K562 (cell line): ENCODE results near the gene AHSA1. TPM values are rescaled to one million over a fixed set of nuclear protein-coding genes. Genes with fewer than 3 reads are reported as not detected.

ENCODE experiments used
- ATAC-seq: fragments of 200-7000 bp; cut with Tn5 transposase; 3 replicates; pipeline ENCODE4 v1.9.1; 2020; ENCODE audit warnings: moderate library complexity
- BruUV-seq: library from RNA; stranded (reverse); fragments of 400-500 nt; replicated peaks from 2 replicates; lab custom pipeline; 2021; lab: Mats Ljungman, UMichigan
- CTCF ChIA-PET: fragments of 300-600 bp; formaldehyde crosslinking; extraction: SDS; loops from one replicate; lab custom pipeline; 2021; ENCODE audit warnings: low intra/inter-chr PET ratio; lab: Yijun Ruan, JAX
- POLR2A ChIA-PET: fragments of 300-600, 350-650 bp; sonication (Branson Sonifier 250); formaldehyde crosslinking; extraction: SDS; loops from one replicate; lab custom pipeline; 2021; ENCODE audit warnings: antibody characterized with exemption, inconsistent platforms; lab: Yijun Ruan, JAX
- DNase-seq, 4 experiments: peaks; one replicate each; pipeline versions ENCODE4 v3.0.0 to v3.0.0-alpha.2; 2011 to 2018; ENCODE audit warnings: low spot score in 3 of 4, mixed read lengths in 3 of 4; ENCODE audit errors: extremely low read depth in 1 of 4
- FAIRE-seq: peaks from 2 replicates; lab custom pipeline; 2011; peaks lifted over from hg19 to GRCh38; lab: Jason Lieb, UNC
- H2AFZ ChIP-seq: 2 replicates; pipeline ENCODE4 v1.6.0; 2011; ENCODE audit warnings: low read depth, low read length, control low read depth, inconsistent platforms
- H3K27ac ChIP-seq: fragments of 200-600 bp; 3 replicates; pipeline ENCODE4 v1.8.0; 2011; ENCODE audit warnings: low read depth, mild to moderate bottlenecking, control low read depth, inconsistent platforms, low read length, moderate library complexity, mixed read lengths; ENCODE audit errors: extremely low read depth
- H3K27me3 ChIP-seq, 2 experiments: fragments of 300-600 bp in 1 of 2; 2 replicates in 1 of 2; 3 replicates in 1 of 2; pipeline versions ENCODE4 v1.6.0 to v1.8.0; 2011; ENCODE audit warnings: inconsistent platforms in 2 of 2, low read length in 2 of 2, mild to moderate bottlenecking in 1 of 2, mixed read lengths in 1 of 2, moderate library complexity in 1 of 2; ENCODE audit not compliant: control insufficient read depth in 2 of 2, insufficient read depth in 2 of 2
- H3K36me3 ChIP-seq: fragments of 300-600 bp; 3 replicates; pipeline ENCODE4 v1.8.0; 2011; ENCODE audit warnings: mild to moderate bottlenecking, low read length, inconsistent platforms; ENCODE audit not compliant: control insufficient read depth, insufficient read depth
- H3K4me1 ChIP-seq, 2 experiments: fragments of 200-600 bp in 1 of 2; replicated peaks in 1 of 2; 2 replicates in 1 of 2; 3 replicates in 1 of 2; pipeline versions ENCODE4 v1.5.1 to v1.8.0; 2011; ENCODE audit warnings: inconsistent platforms in 2 of 2, low read length in 2 of 2, mild to moderate bottlenecking in 1 of 2, mixed read lengths in 1 of 2, moderate library complexity in 1 of 2; ENCODE audit not compliant: control insufficient read depth in 2 of 2, insufficient read depth in 2 of 2
- H3K4me2 ChIP-seq: 2 replicates; pipeline ENCODE4 v1.6.1; 2011; ENCODE audit warnings: low read length, control low read depth, inconsistent platforms, mixed read lengths; ENCODE audit not compliant: insufficient read depth
- H3K4me3 ChIP-seq: fragments of 200-600 bp; sonication (generic), shearing (Covaris generic); 2 replicates; pipeline ENCODE4 v1.5.1; 2016; ENCODE audit warnings: control low read depth, inconsistent platforms
- H3K79me2 ChIP-seq: fragments of 200-600 bp; 3 replicates; pipeline ENCODE4 v1.8.0; 2011; ENCODE audit warnings: low read length, inconsistent platforms; ENCODE audit not compliant: control insufficient read depth, insufficient read depth
- H3K9ac ChIP-seq, 2 experiments: 2 replicates each; pipeline versions ENCODE4 v1.6.0 to v1.6.1; 2011; ENCODE audit warnings: low read depth in 2 of 2, low read length in 2 of 2, control low read depth in 1 of 2, inconsistent platforms in 1 of 2, mild to moderate bottlenecking in 1 of 2, mixed read lengths in 1 of 2; ENCODE audit not compliant: insufficient read depth in 1 of 2
- H3K9me1 ChIP-seq: one replicate; pipeline ENCODE4 v1.6.0; 2011; ENCODE audit warnings: inconsistent platforms, mild to moderate bottlenecking, low read length, moderate library complexity; ENCODE audit not compliant: control insufficient read depth, insufficient read depth
- H3K9me3 ChIP-seq: replicated peaks from 2 replicates; pipeline ENCODE4 v1.5.1; 2011; ENCODE audit warnings: low read depth, low read length, inconsistent platforms; ENCODE audit not compliant: control insufficient read depth, insufficient read depth
- H4K20me1 ChIP-seq: replicated peaks from 2 replicates; pipeline ENCODE4 v1.6.1; 2011; ENCODE audit warnings: low read length, inconsistent platforms, mixed read lengths; ENCODE audit not compliant: control insufficient read depth, insufficient read depth
- ATF3 ChIP-seq, 2 experiments: fragments of 450-650 bp in 1 of 2; sonication (generic) in 1 of 2; formaldehyde crosslinking in 1 of 2; IDR thresholded peaks in 1 of 2; conservative IDR thresholded peaks in 1 of 2; 2 replicates each; pipeline versions ENCODE4 v1.6.1 to v1.8.1; 2016 to 2023; ENCODE audit warnings: mild to moderate bottlenecking in 2 of 2, moderate library complexity in 2 of 2, inconsistent platforms in 1 of 2, missing genetic modification reagents in 1 of 2
- DLX4 ChIP-seq: fragments of 250-450 bp; sonication (Bioruptor Pico); IDR thresholded peaks from 2 replicates; pipeline ENCODE4 v1.6.1; 2021; ENCODE audit warnings: mild to moderate bottlenecking
- FOXM1 ChIP-seq, 2 experiments: fragments of 450-650 bp in 1 of 2; sonication (generic) in 1 of 2; formaldehyde crosslinking in 1 of 2; IDR thresholded peaks; 2 replicates each; pipeline versions ENCODE4 v1.6.1 to v1.9.0; 2017 to 2022; ENCODE audit warnings: low read depth in 2 of 2, mild to moderate bottlenecking in 2 of 2, missing genetic modification reagents in 1 of 2, moderate library complexity in 1 of 2
- HCFC1 ChIP-seq: IDR thresholded peaks from 2 replicates; pipeline ENCODE4 v1.6.1; 2012; ENCODE audit warnings: low read depth, low read length, improper control_type of control experiment
- KDM4B ChIP-seq, 2 experiments: fragments of 450-650 bp in 1 of 2; sonication (generic) in 1 of 2; IDR thresholded peaks; 2 replicates each; pipeline ENCODE4 v1.6.1; 2016 to 2017; ENCODE audit warnings: borderline replicate concordance in 2 of 2, antibody characterized with exemption in 1 of 2, low read depth in 1 of 2, mild to moderate bottlenecking in 1 of 2
- MED1 ChIP-seq: sonication (generic); formaldehyde crosslinking; IDR thresholded peaks from 2 replicates; pipeline ENCODE4 v1.8.1; 2023; ENCODE audit warnings: missing genetic modification reagents, borderline replicate concordance
- PCBP2 ChIP-seq: fragments of 200-400 bp; formaldehyde crosslinking; IDR thresholded peaks from 2 replicates; pipeline ENCODE4 v1.6.1; 2018; ENCODE audit warnings: low read length, low read depth, mild to moderate bottlenecking, moderate library complexity; ENCODE audit not compliant: poor library complexity, severe bottlenecking
- POU5F1 ChIP-seq: fragments of 150-350 bp; IDR thresholded peaks from 2 replicates; pipeline ENCODE4 v1.6.1; 2014; ENCODE audit warnings: borderline replicate concordance, low read length, low read depth, mild to moderate bottlenecking; ENCODE audit not compliant: partially characterized antibody
- SRSF3 ChIP-seq: fragments of 200-400 bp; formaldehyde crosslinking; IDR thresholded peaks from 2 replicates; pipeline ENCODE4 v1.6.1; 2016; ENCODE audit warnings: mild to moderate bottlenecking, low read length, moderate library complexity; ENCODE audit not compliant: insufficient read depth
- TCF15 ChIP-seq: fragments of 250-450 bp; sonication (Bioruptor Pico); IDR thresholded peaks from 2 replicates; pipeline ENCODE4 v1.8.0; 2022; ENCODE audit warnings: moderate library complexity, mild to moderate bottlenecking, inconsistent platforms
- THRAP3 ChIP-seq: fragments of 450-650 bp; IDR thresholded peaks from 2 replicates; pipeline ENCODE4 v1.6.1; 2016; ENCODE audit warnings: mild to moderate bottlenecking, inconsistent platforms, borderline replicate concordance
- ZNF121 ChIP-seq: sonication (generic); formaldehyde crosslinking; conservative IDR thresholded peaks from 2 replicates; pipeline ENCODE4 v1.8.0; 2022; ENCODE audit warnings: missing genetic modification reagents
- ZNF584 ChIP-seq: fragments of 200-800 bp; sonication (Bioruptor generic); IDR thresholded peaks from 2 replicates; pipeline ENCODE4 v1.6.1; 2016; ENCODE audit warnings: low read depth, mild to moderate bottlenecking, missing genetic modification characterization, missing compliant biosample characterization
- whole genome bisulfite sequencing: fragments of 100-300 bp; shearing (Covaris generic); methylation state at CpG from one replicate; pipeline ENCODE4 v1.1.6; 2016; ENCODE audit warnings: low coverage, mixed read lengths; ENCODE audit not compliant: insufficient coverage; ENCODE audit errors: missing lambda C conversion rate; 5-methylcytosine and 5-hydroxymethylcytosine counted together
- in situ Hi-C: fragments of 300-500 bp; cut with MboI; formaldehyde crosslinking; loops from 4 replicates; pipeline ENCODE4 v1.15.0; 2018; ENCODE audit warnings: inconsistent platforms, mixed read lengths
- intact Hi-C: fragments of 100-400 bp; cut with micrococcal nuclease; formaldehyde crosslinking; loops from 2 replicates; pipeline ENCODE4 v1.14.2; 2022
- polyA plus RNA-seq, 8 experiments: library from polyadenylated mRNA; depleted of rRNA in 4 of 8; stranded (reverse) in 5 of 8; unstranded in 3 of 8; fragments of >200 nt; fragmentation: Nextera tagmentation in 2 of 8; fragmentation: Illumina TruSeq in 1 of 8; extraction: Ambion mirVana in 2 of 8; extraction: Trizol in 1 of 8; gene quantifications; 2 replicates each; pipeline versions ENCODE4 v1.2.1 to v1.2.3, GENCODE V29; 2011 to 2014; ENCODE audit warnings: inconsistent platforms in 1 of 8, missing spikeins in 1 of 8
- total RNA-seq, 7 experiments: library from RNA; depleted of rRNA in 6 of 7; stranded (reverse); fragments of >200 nt in 6 of 7; fragmentation: Illumina TruSeq in 2 of 7; extraction: Trizol in 2 of 7; gene quantifications; 2 replicates each; pipeline versions ENCODE4 v1.2.1 to v1.2.3, GENCODE V29; 2011 to 2021; ENCODE audit warnings: low replicate concordance in 1 of 7

Gene AHSA1
- total and polyA plus RNA-seq, 9 of the 15 experiments (the other 6 are each of a cell fraction or from before 2014, with no cell fraction given), result 41.4 to 317 (median 184) TPM

GRCh38 chr14:77439861-77440260 is 18.0 kb upstream of the AHSA1 start:
- CTCF ChIA-PET, result no interaction called here
- Histone ChIP-seq H3K4me1 (no peaks in the 10 kb centered on the region), H3K9ac (no peak overlapping the region), H3K27me3 (no peaks in the 10 kb centered on the region), H3K27ac (no peak overlapping the region), H2AFZ (no peak overlapping the region), H3K9me1 (no peaks in the 10 kb centered on the region), H4K20me1 (no peaks in the 10 kb centered on the region), H3K36me3 (peaks cover 26% of the 10 kb centered on the region; the same call in 2 of the 3 replicates), H3K9me3 (no peaks in the 10 kb centered on the region), H3K79me2 (no peaks in the 10 kb centered on the region), H3K4me2 (no peak overlapping the region), H3K4me3 (no peak overlapping the region)
- no TSS peak for BruUV-seq
- FAIRE-seq (no peak), DNase-seq (no peak), ATAC-seq (no peak)
- WGBS, result 92% methylated on average over 4 of the region's 4 CpGs
- TF ChIP-seq SRSF3 (no peak), POU5F1 (no peak), MED1 (CRISPR knock-in tag) (no peak), TCF15 (no peak), ZNF121 (CRISPR knock-in tag) (peak; percentile 23; the same call in 1 of the 2 replicates)
- in situ Hi-C loops (no loop called here), intact Hi-C loops (no loop called here)
- POLR2A ChIA-PET, result no interaction called here

- H3K79me2 ChIP-seq, result no peaks in the 10 kb centered on the region
- ATAC-seq (no peak), DNase-seq (no peak), FAIRE-seq (no peak)
- H3K27me3 ChIP-seq, result no peaks in the 10 kb centered on the region
- no peaks in the 10 kb centered on the region for H3K9me1 ChIP-seq
- intact Hi-C loops (no loop called here), in situ Hi-C loops (no loop called here)
- H3K9me3 ChIP-seq, result no peaks in the 10 kb centered on the region
- no peak overlapping the region for H3K27ac ChIP-seq
- POLR2A ChIA-PET, result interaction anchor here (0.6 to 0.7 kb wide), 2 partner anchors 18 to 35 kb away, joined by 3 read pairs; no protein-coding TSS in a partner anchor
- peaks cover 20% of the 10 kb centered on the region; the same call in 2 of the 3 replicates for H3K36me3 ChIP-seq
- CTCF ChIA-PET, result no interaction called here
- H3K4me1 ChIP-seq, result no peaks in the 10 kb centered on the region
- no peaks in the 10 kb centered on the region for H4K20me1 ChIP-seq
- no peak overlapping the region for H3K4me3 ChIP-seq
- H2AFZ ChIP-seq, result no peak overlapping the region
- BruUV-seq, result no TSS peak
- no peak overlapping the region for H3K4me2 ChIP-seq
- 88% methylated on average over 2 of the region's 2 CpGs for WGBS
- no peak overlapping the region for H3K9ac ChIP-seq
- TF ChIP-seq HCFC1 (no peak), KDM4B (IDR thresholded peaks at IDR 0.05; ENCODE audit: borderline replicate concordance in 2 of 2, low read depth in 1 of 2) (no peak), FOXM1 (IDR thresholded peaks at IDR 0.05; ENCODE audit: low read depth) (no peak), FOXM1 (CRISPR knock-in tag; IDR thresholded peaks at IDR 0.05; ENCODE audit: low read depth) (no peak), ZNF584 (CRISPR knock-in tag) (no peak), PCBP2 (no peak), DLX4 (CRISPR knock-in tag) (no peak), THRAP3 (no peak), ATF3 (IDR thresholded peaks at IDR 0.05) (no peak), ATF3 (CRISPR knock-in tag; conservative IDR thresholded peaks at IDR 0.05) (no peak)
Measured at GRCh38 chr14:77442196-77442595, 15.7 kb upstream of the AHSA1 start.
